GM12874 (cell line): ENCODE data around the gene DYRK1B.

ENCODE experiments used
- CTCF ChIP-seq: IDR thresholded peaks from 2 replicates; pipeline ENCODE4 v1.5.1; 2011; ENCODE audit warnings: low read depth, mild to moderate bottlenecking, control low read depth, low read length, moderate library complexity; ENCODE audit not compliant: insufficient read depth

DYRK1B gene

GRCh38 chr19:39870171-39870971, 36.4 kb upstream of the DYRK1B start:
- no peak for TF ChIP-seq CTCF

GRCh38 chr19:39867952-39868351, 34.0 kb upstream of the DYRK1B start:
- no peak for TF ChIP-seq CTCF

- no peak for TF ChIP-seq CTCF
Observed at GRCh38 chr19:39867133-39867532, 33.2 kb upstream of the DYRK1B start.

GRCh38 chr19:39865953-39866352, 32.0 kb upstream of the DYRK1B start:
- no peak for TF ChIP-seq CTCF

GRCh38 chr19:39865186-39865585, 31.2 kb upstream of the DYRK1B start:
- no peak for TF ChIP-seq CTCF

- TF ChIP-seq CTCF: no peak
Observed at GRCh38 chr19:39864118-39864517, 30.2 kb upstream of the DYRK1B start.

GRCh38 chr19:39858541-39858940, 24.6 kb upstream of the DYRK1B start:
- no peak for TF ChIP-seq CTCF

GRCh38 chr19:39852882-39853281, 18.9 kb upstream of the DYRK1B start:
- no peak for TF ChIP-seq CTCF
